Subcutaneous abdominal adipose tissue (tissue), 5 donors: Measurements from ENCODE around the gene CDH16.
"Not testable (repeated sequence)": the region's sequence is repeated elsewhere in the genome, so short reads cannot be mapped to it uniquely, and the experiment has no call there.

ENCODE experiments used
- H3K27ac ChIP-seq: one replicate; pipeline ENCODE4 v1.7.0; 2013; ENCODE audit warnings: low read depth, mild to moderate bottlenecking, inconsistent platforms, low read length, moderate library complexity
- H3K27me3 ChIP-seq, 5 donors: one replicate each; pipeline ENCODE4 v1.7.0; 2013; ENCODE audit warnings: low read length in 5 of 5, inconsistent platforms in 1 of 5; ENCODE audit not compliant: control insufficient read depth in 5 of 5, insufficient read depth in 4 of 5
- H3K36me3 ChIP-seq, 5 donors: one replicate each; pipeline ENCODE4 v1.7.0; 2013; ENCODE audit warnings: low read length in 5 of 5; ENCODE audit not compliant: control insufficient read depth in 5 of 5, insufficient read depth in 5 of 5
- H3K4me1 ChIP-seq, 5 donors: one replicate each; pipeline ENCODE4 v1.7.0; 2013; ENCODE audit warnings: low read length in 5 of 5, mild to moderate bottlenecking in 3 of 5, moderate library complexity in 1 of 5; ENCODE audit not compliant: control insufficient read depth in 5 of 5, insufficient read depth in 5 of 5
- H3K4me3 ChIP-seq, 5 donors: one replicate each; pipeline ENCODE4 v1.7.0; 2013; ENCODE audit warnings: low read length in 5 of 5, low read depth in 1 of 5
- H3K9ac ChIP-seq, 5 donors: one replicate each; pipeline ENCODE4 v1.7.0; 2013; ENCODE audit warnings: low read length in 5 of 5, mild to moderate bottlenecking in 4 of 5, moderate library complexity in 3 of 5
- H3K9me3 ChIP-seq, 5 donors: one replicate each; pipeline ENCODE4 v1.7.0; 2013; ENCODE audit warnings: low read length in 5 of 5; ENCODE audit not compliant: control insufficient read depth in 5 of 5
- donor health status: healthy.
- donor health status: healthy.
- donor health status: healthy.
- donor health status: healthy.
- donor health status: healthy.

Gene CDH16

DNA sequence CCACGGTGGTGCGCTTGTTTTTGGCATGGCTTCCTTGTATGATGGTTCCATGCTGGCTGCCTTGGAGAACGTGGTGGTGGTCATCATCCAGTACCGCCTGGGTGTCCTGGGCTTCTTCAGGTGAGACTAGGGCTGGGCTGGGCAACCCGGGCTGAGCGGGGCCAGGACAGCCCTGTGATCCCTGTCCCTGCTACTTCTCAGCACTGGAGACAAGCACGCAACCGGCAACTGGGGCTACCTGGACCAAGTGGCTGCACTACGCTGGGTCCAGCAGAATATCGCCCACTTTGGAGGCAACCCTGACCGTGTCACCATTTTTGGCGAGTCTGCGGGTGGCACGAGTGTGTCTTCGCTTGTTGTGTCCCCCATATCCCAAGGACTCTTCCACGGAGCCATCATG, 21.6 kb upstream of the CDH16 start:
- H3K4me3 ChIP-seq = no peak overlapping the region
- H3K27ac ChIP-seq = no peak overlapping the region
- H3K36me3 ChIP-seq = peaks cover 0 to 72% (median 63%) of the 10 kb centered on the region in 5 donors
- no peaks in the 10 kb centered on the region for H3K9me3 ChIP-seq
- no peaks in the 10 kb centered on the region for H3K27me3 ChIP-seq
- H3K4me1 ChIP-seq = peaks cover 6 to 21% (median 17%) of the 10 kb centered on the region in 5 donors
- no peak overlapping the region for H3K9ac ChIP-seq

DNA sequence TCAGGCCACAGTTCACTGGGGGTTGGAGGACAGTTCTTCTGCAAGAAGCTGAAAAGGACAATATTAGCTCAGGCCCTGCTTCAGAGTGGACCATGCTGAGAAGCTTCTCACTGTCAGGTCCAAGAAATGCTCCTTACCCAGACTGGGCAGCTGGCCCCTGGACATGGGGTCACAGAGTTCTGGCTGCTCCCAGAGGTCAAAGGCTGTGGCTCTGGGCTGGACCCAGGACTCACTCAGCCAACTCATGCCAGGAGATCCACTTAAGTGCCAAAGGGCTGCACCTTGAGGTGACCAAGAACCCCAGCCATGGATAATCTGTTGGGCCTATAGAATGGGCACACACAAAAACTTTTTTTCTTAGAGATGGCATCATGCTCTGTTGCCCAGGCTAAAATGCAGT, 20.7 kb upstream of the CDH16 start:
- no peak overlapping the region for H3K9ac ChIP-seq
- H3K4me1 ChIP-seq = peaks cover 6 to 25% (median 22%) of the 10 kb centered on the region in 5 donors
- no peaks in the 10 kb centered on the region for H3K27me3 ChIP-seq
- H3K36me3 ChIP-seq = peaks cover 0 to 72% (median 63%) of the 10 kb centered on the region in 5 donors
- no peaks in the 10 kb centered on the region for H3K9me3 ChIP-seq
- H3K27ac ChIP-seq = no peak overlapping the region
- H3K4me3 ChIP-seq = no peak overlapping the region

DNA sequence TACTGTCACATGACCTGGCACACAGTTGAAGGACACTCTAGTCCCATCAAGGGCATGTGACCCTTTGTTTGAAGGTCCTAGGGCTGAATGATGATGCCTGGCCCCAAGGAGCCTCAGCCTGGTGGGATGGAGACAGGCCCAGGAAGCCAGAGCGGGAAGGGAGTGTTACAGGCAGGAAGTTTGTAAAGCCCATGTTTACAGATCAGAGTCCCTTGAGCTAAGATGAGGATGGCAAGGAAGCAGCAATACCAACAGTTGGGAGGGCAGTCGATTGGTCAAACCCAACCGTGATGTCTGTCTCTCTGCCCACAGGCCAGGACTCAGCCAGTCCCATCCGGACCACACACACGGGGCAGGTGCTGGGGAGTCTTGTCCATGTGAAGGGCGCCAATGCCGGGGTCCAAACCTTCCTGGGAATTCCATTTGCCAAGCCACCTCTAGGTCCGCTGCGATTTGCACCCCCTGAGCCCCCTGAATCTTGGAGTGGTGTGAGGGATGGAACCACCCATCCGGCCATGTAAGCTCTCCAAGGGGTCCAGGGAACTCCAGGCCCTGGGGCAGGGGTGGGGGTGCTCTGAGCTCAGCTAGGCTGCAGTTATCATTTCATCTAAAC, 19.1 kb upstream of the CDH16 start:
- H3K9ac ChIP-seq = no peak overlapping the region
- H3K27me3 ChIP-seq = no peaks in the 10 kb centered on the region
- peaks cover 0 to 58% (median 50%) of the 10 kb centered on the region in 5 donors for H3K36me3 ChIP-seq
- H3K27ac ChIP-seq = no peak overlapping the region
- H3K4me1 ChIP-seq = peaks cover 11 to 40% (median 33%) of the 10 kb centered on the region in 5 donors
- no peaks in the 10 kb centered on the region for H3K9me3 ChIP-seq
- no peak overlapping the region for H3K4me3 ChIP-seq

DNA sequence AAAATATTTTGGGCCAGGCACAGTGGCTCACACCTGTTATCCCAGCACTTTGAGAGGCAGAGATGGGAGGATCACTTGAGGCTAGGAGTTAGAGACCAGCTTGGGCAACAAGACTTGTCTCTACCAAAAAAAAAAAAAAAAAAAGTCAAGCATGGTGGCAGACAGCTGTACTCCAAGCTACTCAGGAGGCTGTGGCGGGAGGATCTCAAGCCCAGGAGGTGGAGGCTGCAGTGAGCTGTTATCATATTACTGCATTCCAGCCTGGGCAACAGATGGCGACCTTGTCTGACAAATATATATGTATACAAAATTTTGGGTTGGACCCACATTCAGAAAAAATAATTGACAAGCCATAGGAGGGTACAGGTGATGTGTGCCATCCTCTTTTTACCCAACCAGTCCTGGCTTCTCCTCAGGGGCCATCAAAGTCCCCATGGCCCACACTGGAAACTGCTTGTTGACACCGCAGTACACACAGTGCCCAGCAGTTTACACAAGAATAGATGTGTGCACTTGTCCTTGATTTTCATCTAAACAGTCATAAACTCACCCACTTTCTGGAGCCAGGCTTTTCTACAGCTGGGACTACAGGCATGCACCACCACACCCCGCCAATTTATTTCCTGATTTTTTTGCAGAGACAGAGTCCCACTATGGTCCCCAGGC, 18.3 kb upstream of the CDH16 start:
- Histone ChIP-seq H3K4me3 (no peak overlapping the region), H3K27me3 (no peaks in the 10 kb centered on the region), H3K36me3 (peaks cover 0 to 54% (median 49%) of the 10 kb centered on the region in 5 donors), H3K4me1 (peaks cover 11 to 44% (median 36%) of the 10 kb centered on the region in 5 donors), H3K9me3 (no peaks in the 10 kb centered on the region), H3K27ac (no peak overlapping the region), H3K9ac (no peak overlapping the region)

DNA sequence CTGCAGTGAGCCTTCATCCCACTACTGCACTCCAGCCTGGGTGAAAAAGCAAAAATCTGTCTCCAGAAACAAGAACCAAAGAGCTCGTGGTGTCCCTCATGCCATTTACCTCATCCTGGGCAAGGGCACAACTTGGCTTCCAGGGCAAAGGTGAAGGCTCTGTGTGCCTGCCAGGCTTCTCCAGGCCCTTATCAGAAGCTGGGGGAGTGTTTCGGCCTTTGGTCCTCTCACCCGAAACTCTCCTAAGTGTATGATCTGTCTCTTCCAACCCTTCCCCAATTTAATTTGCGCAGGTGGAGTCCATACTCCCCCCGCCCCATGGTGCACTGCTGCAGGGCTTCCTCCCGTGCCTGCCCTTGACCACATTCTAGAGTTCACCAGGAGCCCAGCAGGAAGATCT, 17.8 kb upstream of the CDH16 start:
- no peaks in the 10 kb centered on the region for H3K9me3 ChIP-seq
- peaks cover 3 to 54% (median 45%) of the 10 kb centered on the region in 5 donors for H3K36me3 ChIP-seq
- H3K4me1 ChIP-seq = peaks cover 11 to 44% (median 36%) of the 10 kb centered on the region in 5 donors
- H3K9ac ChIP-seq = peak overlapping the region in 3 of 5 donors; percentile 49 to 98 (median 56)
- no peaks in the 10 kb centered on the region for H3K27me3 ChIP-seq
- no peak overlapping the region for H3K27ac ChIP-seq
- peak overlapping the region in 1 of 5 donors; percentile 49 for H3K4me3 ChIP-seq

DNA sequence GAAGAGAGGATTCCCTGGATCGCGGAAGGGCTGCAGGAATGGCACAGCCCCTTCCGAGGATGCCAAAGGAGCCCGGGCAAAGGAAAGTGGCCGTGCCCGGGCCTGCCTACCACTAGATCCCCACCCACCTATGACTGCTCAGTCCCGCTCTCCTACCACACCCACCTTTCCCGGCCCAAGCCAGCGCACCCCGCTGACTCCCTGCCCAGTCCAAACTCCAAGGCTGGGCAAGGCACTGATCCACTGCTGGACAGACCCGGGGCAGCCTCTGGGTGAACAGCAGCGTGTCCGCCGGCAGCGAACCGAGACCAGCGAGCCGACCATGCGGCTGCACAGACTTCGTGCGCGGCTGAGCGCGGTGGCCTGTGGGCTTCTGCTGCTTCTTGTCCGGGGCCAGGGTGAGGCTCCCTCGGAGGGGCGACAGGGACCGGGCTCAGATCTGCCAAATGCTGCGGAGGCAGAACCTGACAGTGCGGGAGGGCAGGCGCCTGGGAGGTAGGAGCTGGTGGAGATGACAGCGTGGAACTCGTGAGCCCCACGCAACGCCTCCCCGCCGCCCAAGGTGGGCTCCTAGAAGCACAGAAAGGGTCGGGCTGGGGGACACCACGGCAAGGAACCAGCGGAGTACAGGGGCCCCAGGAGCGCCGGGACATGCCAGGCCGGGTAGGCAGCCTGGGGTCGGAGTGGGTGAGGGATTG, 16.8 kb upstream of the CDH16 start, which contains the start of gene CES2:
TSS of gene CES2 (plus strand) at position 203 of the 698 bp plus-strand sequence. CDS start at position 323, 120 bp downstream.
- Histone ChIP-seq H3K9me3 (no peaks in the 10 kb centered on the region), H3K27ac (peak within 1 kb of the TSS; percentile 88), H3K9ac (peak within 1 kb of the TSS; percentile 63 to 98 (median 94)), H3K27me3 (no peaks in the 10 kb centered on the region), H3K4me3 (peak within 1 kb of the TSS; percentile 80 to 98 (median 90)), H3K4me1 (peaks cover 11 to 44% (median 36%) of the 10 kb centered on the region in 5 donors), H3K36me3 (peaks cover 3 to 47% (median 36%) of the 10 kb centered on the region in 5 donors)

DNA sequence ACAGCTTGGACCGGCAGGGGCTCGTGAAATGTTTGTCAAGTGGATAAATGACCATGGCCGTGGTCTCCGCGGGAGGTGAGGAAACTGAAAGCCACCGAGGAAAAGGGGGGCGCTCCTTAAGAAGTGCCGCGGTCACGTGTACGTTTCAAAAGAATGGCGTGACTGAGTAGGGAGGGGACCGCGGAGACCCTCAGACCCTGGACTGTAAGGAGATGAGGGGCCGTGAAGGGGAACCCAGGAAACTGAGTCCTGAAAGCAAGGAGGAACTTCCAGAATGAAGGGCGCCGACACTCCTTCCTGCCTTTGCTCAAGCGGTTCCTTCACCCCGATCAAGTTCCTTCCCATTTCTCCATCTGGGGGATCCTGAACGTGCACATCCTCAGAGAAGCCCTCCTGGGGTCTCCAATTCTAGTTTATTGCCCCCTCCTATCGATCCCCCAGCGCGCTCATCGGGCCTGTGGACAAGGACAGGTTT, 16.2 kb upstream of the CDH16 start:
- H3K9ac ChIP-seq = peak overlapping the region; percentile 63 to 98 (median 94)
- H3K4me3 ChIP-seq = peak overlapping the region; percentile 80 to 98 (median 90)
- H3K27me3 ChIP-seq, H3K9me3 ChIP-seq: not testable (repeated sequence)
- H3K36me3 ChIP-seq = peaks cover 3 to 41% (median 30%) of the 10 kb centered on the region in 5 donors
- peak overlapping the region; percentile 88 for H3K27ac ChIP-seq
- peaks cover 11 to 44% (median 36%) of the 10 kb centered on the region in 5 donors for H3K4me1 ChIP-seq

DNA sequence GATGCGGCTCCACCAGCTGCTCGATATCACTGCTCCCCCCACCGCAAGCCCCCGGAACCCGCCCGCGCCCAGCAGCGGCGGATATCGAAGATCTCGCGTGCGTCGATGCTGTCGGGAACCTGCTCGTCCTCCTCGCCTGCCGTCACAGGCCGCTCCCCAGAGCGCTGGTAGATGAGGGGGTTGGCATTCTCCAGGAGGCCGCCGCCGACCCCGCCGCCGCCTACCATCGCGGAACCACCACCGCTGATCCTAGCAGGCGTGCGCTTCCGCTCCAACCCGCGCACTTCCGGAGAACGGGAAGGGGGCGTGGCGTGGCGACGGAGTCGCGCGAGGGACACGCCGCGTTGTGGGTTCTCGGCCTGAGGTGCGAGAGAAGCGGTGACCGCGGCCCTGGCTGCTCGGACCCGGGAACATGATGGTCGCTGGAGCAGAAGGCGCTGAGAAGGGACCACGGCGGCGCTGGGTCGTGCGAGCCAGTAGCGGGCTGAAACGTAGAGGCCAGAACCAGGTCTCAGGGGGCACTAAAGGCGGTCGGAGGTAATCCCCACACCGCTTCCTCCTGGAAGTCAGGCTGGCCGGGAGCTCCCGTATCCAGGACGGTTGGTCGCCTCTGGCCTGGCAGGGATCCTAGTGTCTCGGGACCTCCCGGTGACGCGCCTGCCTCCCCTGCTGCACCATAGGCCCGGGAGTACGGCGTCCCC, 15.6 kb upstream of the CDH16 start, which contains the start of gene CIAO2B:
TSS of gene CIAO2B (minus strand) at position 265 of the 701 bp plus-strand sequence. CDS start at position 227, 38 bp downstream.
- peaks cover 3 to 35% (median 28%) of the 10 kb centered on the region in 5 donors for H3K36me3 ChIP-seq

DNA sequence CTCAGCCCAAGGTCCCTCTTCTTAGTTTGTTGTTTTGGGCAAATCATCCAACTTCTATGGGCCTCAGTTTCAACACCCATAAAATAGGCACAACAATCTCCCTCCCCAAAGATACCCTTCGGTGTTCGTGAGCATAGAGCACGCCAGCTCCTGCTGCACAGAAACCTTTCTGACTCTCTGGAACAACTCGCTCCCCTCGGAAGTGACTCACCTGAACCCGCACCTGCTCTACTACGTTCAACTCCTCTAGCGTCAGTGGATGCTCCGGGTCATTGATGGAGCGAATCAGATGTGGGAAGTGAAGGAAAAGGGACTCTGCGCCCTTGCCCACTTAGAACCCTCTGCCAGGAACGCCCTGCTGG, 15.1 kb upstream of the CDH16 start:
- Histone ChIP-seq H3K9ac (peak overlapping the region; percentile 85 to 98 (median 94)), H3K4me3 (peak overlapping the region; percentile 86 to 98 (median 93)), H3K9me3 (no peaks in the 10 kb centered on the region), H3K27ac (peak overlapping the region; percentile 88), H3K36me3 (peaks cover 3 to 30% (median 23%) of the 10 kb centered on the region in 5 donors), H3K27me3 (no peaks in the 10 kb centered on the region), H3K4me1 (peaks cover 11 to 44% (median 36%) of the 10 kb centered on the region in 5 donors)

More for the DNA sequence above, 15.6 kb upstream of the CDH16 start, which contains the start of gene CIAO2B:
- H3K4me1 ChIP-seq = peaks cover 11 to 44% (median 36%) of the 10 kb centered on the region in 5 donors
- H3K4me3 ChIP-seq = peak within 1 kb of the TSS; percentile 86 to 98 (median 93)
- no peaks in the 10 kb centered on the region for H3K9me3 ChIP-seq
- peak within 1 kb of the TSS; percentile 88 for H3K27ac ChIP-seq
- H3K9ac ChIP-seq = peak within 1 kb of the TSS; percentile 85 to 98 (median 94)
- no peaks in the 10 kb centered on the region for H3K27me3 ChIP-seq
